PFSK-1 (cell line): ENCODE measurements around the gene ELOVL2.

Experiments
- FOXP2 ChIP-seq: optimal IDR thresholded peaks from 2 replicates; pipeline ENCODE3; 2011; ENCODE audit warnings: borderline replicate concordance, control low read depth, inconsistent platforms; ENCODE audit not compliant: insufficient read depth; ENCODE audit errors: extremely low read length, extremely low read depth
- POLR2AphosphoS5 ChIP-seq: IDR thresholded peaks from 2 replicates; pipeline ENCODE4 v1.6.1; 2012; ENCODE audit warnings: low read depth, mild to moderate bottlenecking, control low read depth, low read length, moderate library complexity
- SIN3A ChIP-seq: IDR thresholded peaks from 2 replicates; pipeline ENCODE4 v1.6.1; 2012; ENCODE audit warnings: mild to moderate bottlenecking, low read length, moderate library complexity, borderline replicate concordance; ENCODE audit not compliant: insufficient read depth
- TAF1 ChIP-seq: IDR thresholded peaks from 2 replicates; pipeline ENCODE4 v1.6.1; 2012; ENCODE audit warnings: low read length, control low read depth, borderline replicate concordance; ENCODE audit not compliant: insufficient read depth
- TF ChIP-seq, protein P1 (sequence below), 2 experiments: IDR thresholded peaks; 2 replicates each; pipeline versions ENCODE4 v1.6.1 to v1.8.0; 2011 to 2012; ENCODE audit warnings: low read depth in 2 of 2, low read length in 2 of 2, control low read depth in 1 of 2, inconsistent platforms in 1 of 2, mild to moderate bottlenecking in 1 of 2, moderate library complexity in 1 of 2; ENCODE audit not compliant: insufficient read depth in 1 of 2

Gene ELOVL2

DNA sequence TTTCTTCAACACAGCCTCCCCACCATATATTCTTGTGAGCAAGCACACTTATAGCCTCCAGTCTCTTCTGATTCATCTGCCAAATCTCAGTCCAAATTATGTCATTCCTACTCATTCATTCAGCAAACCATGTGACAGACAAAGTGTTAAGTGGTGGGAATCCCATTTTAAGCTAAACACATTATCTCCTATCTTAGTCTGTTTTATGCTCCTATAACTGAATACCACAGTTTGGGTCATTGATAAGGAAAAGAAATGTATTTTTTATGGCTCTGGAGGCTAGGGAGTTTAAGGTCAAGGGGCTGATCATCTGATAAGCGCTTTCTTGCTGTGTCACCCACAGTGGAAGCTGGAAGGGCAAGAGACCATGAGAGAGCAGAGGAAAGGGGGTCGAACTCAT is 25.7 kb upstream of the ELOVL2 start:
- TF ChIP-seq TAF1 = no peak
- TF ChIP-seq FOXP2 = no peak
- TF ChIP-seq, protein P1, sequence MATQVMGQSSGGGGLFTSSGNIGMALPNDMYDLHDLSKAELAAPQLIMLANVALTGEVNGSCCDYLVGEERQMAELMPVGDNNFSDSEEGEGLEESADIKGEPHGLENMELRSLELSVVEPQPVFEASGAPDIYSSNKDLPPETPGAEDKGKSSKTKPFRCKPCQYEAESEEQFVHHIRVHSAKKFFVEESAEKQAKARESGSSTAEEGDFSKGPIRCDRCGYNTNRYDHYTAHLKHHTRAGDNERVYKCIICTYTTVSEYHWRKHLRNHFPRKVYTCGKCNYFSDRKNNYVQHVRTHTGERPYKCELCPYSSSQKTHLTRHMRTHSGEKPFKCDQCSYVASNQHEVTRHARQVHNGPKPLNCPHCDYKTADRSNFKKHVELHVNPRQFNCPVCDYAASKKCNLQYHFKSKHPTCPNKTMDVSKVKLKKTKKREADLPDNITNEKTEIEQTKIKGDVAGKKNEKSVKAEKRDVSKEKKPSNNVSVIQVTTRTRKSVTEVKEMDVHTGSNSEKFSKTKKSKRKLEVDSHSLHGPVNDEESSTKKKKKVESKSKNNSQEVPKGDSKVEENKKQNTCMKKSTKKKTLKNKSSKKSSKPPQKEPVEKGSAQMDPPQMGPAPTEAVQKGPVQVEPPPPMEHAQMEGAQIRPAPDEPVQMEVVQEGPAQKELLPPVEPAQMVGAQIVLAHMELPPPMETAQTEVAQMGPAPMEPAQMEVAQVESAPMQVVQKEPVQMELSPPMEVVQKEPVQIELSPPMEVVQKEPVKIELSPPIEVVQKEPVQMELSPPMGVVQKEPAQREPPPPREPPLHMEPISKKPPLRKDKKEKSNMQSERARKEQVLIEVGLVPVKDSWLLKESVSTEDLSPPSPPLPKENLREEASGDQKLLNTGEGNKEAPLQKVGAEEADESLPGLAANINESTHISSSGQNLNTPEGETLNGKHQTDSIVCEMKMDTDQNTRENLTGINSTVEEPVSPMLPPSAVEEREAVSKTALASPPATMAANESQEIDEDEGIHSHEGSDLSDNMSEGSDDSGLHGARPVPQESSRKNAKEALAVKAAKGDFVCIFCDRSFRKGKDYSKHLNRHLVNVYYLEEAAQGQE (IDR thresholded peaks at IDR 0.05; ENCODE audit: insufficient read depth in 1 of 2, low read depth in 2 of 2, low read length in 2 of 2) = no peak
- no peak for TF ChIP-seq SIN3A
- no peak for TF ChIP-seq POLR2AphosphoS5

DNA sequence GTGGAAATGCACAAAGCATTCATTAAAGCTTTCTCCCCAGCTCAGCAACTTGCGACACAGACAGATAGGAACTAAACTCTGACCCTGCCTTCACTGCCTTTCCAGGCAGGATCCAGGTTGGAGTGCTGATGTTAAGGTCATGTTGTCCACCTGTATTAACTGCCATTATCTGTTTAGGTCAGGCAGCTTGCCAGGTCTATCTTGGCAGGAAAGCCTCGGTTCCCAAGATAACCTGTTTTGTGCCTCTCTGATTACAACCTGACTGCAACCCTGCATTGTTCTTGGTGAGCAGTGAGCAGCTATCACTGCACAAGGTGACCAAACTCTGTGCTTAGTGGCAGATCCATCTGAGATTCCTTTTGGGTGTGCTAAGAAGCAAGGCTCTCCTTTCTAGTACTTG is 23.2 kb upstream of the ELOVL2 start:
- no peak for TF ChIP-seq TAF1
- TF ChIP-seq, protein P1 (IDR thresholded peaks at IDR 0.05; ENCODE audit: insufficient read depth in 1 of 2, low read depth in 2 of 2, low read length in 2 of 2) = no peak
- TF ChIP-seq FOXP2 = no peak
- TF ChIP-seq SIN3A = no peak
- TF ChIP-seq POLR2AphosphoS5 = no peak

DNA sequence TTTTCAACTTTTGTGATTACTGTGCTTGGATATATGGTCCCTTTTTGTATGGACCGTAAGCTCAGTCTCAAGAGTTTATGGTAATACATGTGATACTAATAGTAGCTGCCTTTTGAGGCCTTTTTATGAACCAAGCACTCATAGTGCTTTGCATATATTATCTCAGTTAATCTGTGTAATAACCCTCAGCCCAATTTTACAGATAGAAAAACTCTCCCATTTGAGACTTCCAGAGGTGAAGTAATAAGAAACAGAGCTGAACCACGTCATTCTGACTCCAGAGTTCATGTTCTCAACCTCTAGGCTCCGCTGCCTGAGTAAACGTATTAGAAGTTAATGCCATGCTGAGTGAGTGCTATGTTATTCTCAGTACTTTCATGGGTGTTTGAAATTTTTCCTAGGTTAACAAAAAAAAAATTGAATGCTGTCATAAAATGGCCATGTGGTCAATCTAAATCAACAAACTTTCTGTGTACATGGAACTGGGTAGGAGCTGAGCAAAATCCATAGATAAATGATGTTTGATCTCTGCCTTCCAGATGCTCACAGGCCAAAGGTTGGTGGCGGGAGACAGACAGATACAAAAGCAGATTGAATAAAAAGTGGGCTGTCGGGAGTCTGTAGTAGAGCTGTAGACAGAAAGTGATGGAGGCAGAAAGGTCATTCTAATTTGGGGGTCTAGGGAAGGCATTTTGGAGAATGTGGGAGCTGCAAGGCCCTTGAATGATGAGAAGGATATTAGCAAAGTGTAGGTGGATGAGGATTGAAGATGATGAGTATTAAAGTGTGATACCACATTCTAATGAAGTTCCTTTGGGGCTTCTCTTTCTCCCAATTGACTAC is 22.6 kb upstream of the ELOVL2 start:
- TF ChIP-seq FOXP2 (no peak), TAF1 (no peak), POLR2AphosphoS5 (no peak), SIN3A (no peak)
- TF ChIP-seq, protein P1 (IDR thresholded peaks at IDR 0.05; ENCODE audit: insufficient read depth in 1 of 2, low read depth in 2 of 2, low read length in 2 of 2) = no peak

DNA sequence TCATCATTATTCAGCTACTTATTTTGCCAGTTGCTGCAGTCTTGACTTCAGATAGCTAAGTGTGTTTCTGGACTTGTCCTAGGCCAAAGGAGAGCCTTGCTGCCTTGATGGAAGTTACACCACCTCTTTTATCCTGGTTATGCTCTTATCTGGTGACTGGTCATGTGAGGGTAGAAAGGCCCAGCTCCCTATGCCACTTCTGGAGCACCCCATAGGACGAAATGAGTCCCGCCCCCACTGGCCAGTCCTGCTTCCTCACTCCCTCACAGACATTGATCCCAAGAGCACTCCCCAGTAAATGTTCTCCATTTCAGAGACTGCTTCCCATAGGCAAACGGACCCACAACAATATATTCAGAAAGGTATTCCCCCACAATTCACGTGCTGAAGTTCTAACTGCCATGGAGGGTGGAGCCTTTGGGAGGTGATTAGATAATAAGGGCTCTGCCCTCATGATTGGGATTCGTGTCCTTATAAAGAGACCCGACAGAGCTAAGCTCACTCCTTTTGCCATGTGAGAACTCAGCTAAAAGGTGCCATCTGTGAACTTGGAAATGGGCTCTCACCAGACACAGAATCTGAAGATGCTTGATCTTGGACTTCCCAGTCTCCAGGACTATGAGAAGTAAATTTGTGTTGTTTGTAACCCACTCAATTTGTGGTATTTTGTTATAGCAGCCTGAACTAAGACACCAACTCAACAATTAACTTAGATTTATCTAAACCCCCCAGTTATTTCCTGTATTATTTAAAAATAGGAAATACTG is 21.5 kb upstream of the ELOVL2 start:
- TF ChIP-seq SIN3A = no peak
- no peak for TF ChIP-seq POLR2AphosphoS5
- TF ChIP-seq, protein P1 (IDR thresholded peaks at IDR 0.05; ENCODE audit: insufficient read depth in 1 of 2, low read depth in 2 of 2, low read length in 2 of 2) = no peak
- TF ChIP-seq FOXP2 = no peak
- TF ChIP-seq TAF1 = no peak
